Upper lobe of left lung (tissue), 4 donors: Measurements from ENCODE around the gene ITGB3.

Experiments used
- CTCF ChIP-seq, 6 experiments: fragments of 450-650 bp in 4 of 6; fragments of 200-600 bp in 2 of 6; sonication (generic) in 2 of 6; IDR thresholded peaks; one replicate each; pipeline ENCODE4 v1.5.1; 2016 to 2019; ENCODE audit warnings: antibody characterized with exemption in 6 of 6
- EP300 ChIP-seq, 4 donors: sonication (generic); formaldehyde crosslinking; IDR thresholded peaks; one replicate each; pipeline ENCODE4 v1.5.1; 2017; ENCODE audit warnings: antibody characterized with exemption in 4 of 4, control low read depth in 2 of 4
- POLR2AphosphoS5 ChIP-seq, 2 donors: sonication (generic); formaldehyde crosslinking; IDR thresholded peaks; one replicate each; pipeline ENCODE4 v1.5.1; 2017; ENCODE audit warnings: antibody characterized with exemption in 2 of 2

- TF ChIP-seq CTCF (IDR thresholded peaks at IDR 0.05) (no peak), EP300 (IDR thresholded peaks at IDR 0.05) (no peak), POLR2AphosphoS5 (IDR thresholded peaks at IDR 0.05) (no peak)
Observed at GRCh38 chr17:47265983-47266541, 12.4 kb downstream of the ITGB3 start.
